ENCODE data around the gene SLC20A1.
"Not testable (repeated sequence)": the region's sequence is repeated elsewhere in the genome, so short reads cannot be mapped to it uniquely, and the experiment has no call there.

Gene SLC20A1

GRCh38 chr2:112644155-112644932 is 1.4 kb upstream of the SLC20A1 start:
- in situ Hi-C loops (cut with MboI; ENCODE audit: low sequenced_read_pairs), result no loop called here

- in situ Hi-C loops (cut with MboI; ENCODE audit: low sequenced_read_pairs), result no loop called here
Measured at GRCh38 chr2:112644933-112645309, 818 bp upstream of the SLC20A1 start.

- in situ Hi-C loops (cut with MboI; ENCODE audit: low sequenced_read_pairs), result no loop called here
Measured at GRCh38 chr2:112646102-112646719, 472 bp downstream of the SLC20A1 start.

- in situ Hi-C loops (cut with MboI; ENCODE audit: low sequenced_read_pairs), result no loop called here
Measured at GRCh38 chr2:112646791-112647689, 1.3 kb downstream of the SLC20A1 start.

GRCh38 chr2:112648081-112648480 is 2.3 kb downstream of the SLC20A1 start:
- in situ Hi-C loops (cut with MboI; ENCODE audit: low sequenced_read_pairs), result no loop called here

- in situ Hi-C loops (cut with MboI; ENCODE audit: low sequenced_read_pairs), result no loop called here
Measured at GRCh38 chr2:112656679-112657078, 10.9 kb downstream of the SLC20A1 start.

GRCh38 chr2:112658301-112658700 is 12.6 kb downstream of the SLC20A1 start:
- in situ Hi-C loops (cut with MboI; ENCODE audit: low sequenced_read_pairs), result no loop called here

GRCh38 chr2:112658839-112659667 is 13.3 kb downstream of the SLC20A1 start:
- in situ Hi-C loops (cut with MboI; ENCODE audit: low sequenced_read_pairs), result no loop called here

GRCh38 chr2:112660138-112660537 is 14.4 kb downstream of the SLC20A1 start:
- in situ Hi-C loops (cut with MboI; ENCODE audit: low sequenced_read_pairs), result no loop called here

- in situ Hi-C loops (cut with MboI; ENCODE audit: low sequenced_read_pairs), result no loop called here
Measured at GRCh38 chr2:112661656-112662305, 16.0 kb downstream of the SLC20A1 start.

GRCh38 chr2:112662704-112663103 is 17.0 kb downstream of the SLC20A1 start:
- in situ Hi-C loops (cut with MboI; ENCODE audit: low sequenced_read_pairs), result no loop called here

- in situ Hi-C loops (cut with MboI; ENCODE audit: low sequenced_read_pairs), result no loop called here
Measured at GRCh38 chr2:112664689-112665088, 18.9 kb downstream of the SLC20A1 start.

GRCh38 chr2:112665113-112665780 is 19.5 kb downstream of the SLC20A1 start:
- in situ Hi-C loops (cut with MboI; ENCODE audit: low sequenced_read_pairs), result no loop called here

- in situ Hi-C loops (cut with MboI; ENCODE audit: low sequenced_read_pairs), result no loop called here
Measured at GRCh38 chr2:112666761-112667122, 21.0 kb downstream of the SLC20A1 start.

GRCh38 chr2:112667540-112667939 is 21.8 kb downstream of the SLC20A1 start:
- in situ Hi-C loops (cut with MboI; ENCODE audit: low sequenced_read_pairs), result not testable (repeated sequence)

- in situ Hi-C loops (cut with MboI; ENCODE audit: low sequenced_read_pairs), result no loop called here
Measured at GRCh38 chr2:112669667-112670066, 23.9 kb downstream of the SLC20A1 start.

- in situ Hi-C loops (cut with MboI; ENCODE audit: low sequenced_read_pairs), result no loop called here
Measured at GRCh38 chr2:112670252-112671022, 24.7 kb downstream of the SLC20A1 start.

GRCh38 chr2:112671801-112672200 is 26.1 kb downstream of the SLC20A1 start:
- in situ Hi-C loops (cut with MboI; ENCODE audit: low sequenced_read_pairs), result no loop called here

- in situ Hi-C loops (cut with MboI; ENCODE audit: low sequenced_read_pairs), result no loop called here
Measured at GRCh38 chr2:112673008-112673407, 27.3 kb downstream of the SLC20A1 start.
